ENCODE measurements around the gene OBSL1.

OBSL1 gene

DNA sequence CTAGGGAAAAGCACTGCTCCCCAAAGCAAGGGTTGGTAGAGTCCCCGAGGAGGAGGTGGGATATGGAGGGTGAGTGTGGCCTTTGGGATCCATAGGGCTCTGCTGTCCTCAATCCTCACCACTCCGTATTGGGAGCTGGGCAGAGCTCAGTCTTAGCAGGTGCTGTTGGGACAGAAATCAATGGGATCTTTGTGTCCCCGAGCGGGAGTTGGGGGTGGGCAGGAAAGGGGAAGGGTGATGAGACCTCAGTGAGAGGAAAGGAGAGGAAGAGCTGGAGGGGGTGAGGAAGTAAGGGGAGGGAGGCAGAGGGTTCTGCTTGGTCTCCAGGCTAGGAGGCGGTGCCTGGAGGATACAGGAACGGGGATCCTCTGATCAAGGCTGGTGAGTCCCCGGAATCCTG is 54.5 kb downstream of the OBSL1 start:
- in situ Hi-C loops (cut with HindIII; ENCODE audit: low sequenced_read_pairs) = no loop called here

DNA sequence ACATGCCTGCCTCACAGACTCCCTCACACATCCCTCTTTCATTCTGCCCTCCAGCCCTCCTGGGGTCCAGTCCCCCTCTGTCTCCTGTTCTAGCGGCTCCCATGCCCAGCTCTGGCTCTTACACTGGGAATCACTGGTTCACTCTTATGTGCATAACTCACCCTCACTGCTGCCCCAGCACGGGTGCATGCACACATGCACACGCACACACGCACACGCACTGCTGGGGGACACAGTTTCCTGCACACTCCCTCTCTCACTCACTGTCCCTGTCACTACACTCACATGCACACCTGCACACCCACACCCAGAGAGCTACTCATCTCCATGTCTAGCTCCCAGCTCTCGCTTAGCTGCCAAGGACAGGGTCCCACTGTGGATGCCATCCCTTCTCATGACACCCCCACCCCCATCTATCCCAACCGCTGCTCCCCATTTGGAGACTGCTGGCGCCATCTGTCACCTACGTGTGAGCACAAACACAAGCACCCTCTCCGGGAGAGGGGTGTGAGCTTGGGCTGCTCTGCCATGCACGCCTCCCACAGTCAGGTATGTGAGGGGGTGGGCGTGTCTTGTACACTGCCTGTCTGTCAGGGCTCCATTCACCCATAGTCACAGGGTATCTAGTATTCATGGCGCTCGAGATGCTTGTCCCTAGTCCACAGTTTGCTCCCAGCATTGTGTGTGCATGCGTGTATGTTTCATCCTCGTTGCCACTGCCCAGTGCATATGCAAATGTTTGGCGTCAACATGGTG is 55.3 kb downstream of the OBSL1 start:
- in situ Hi-C loops (cut with HindIII; ENCODE audit: low sequenced_read_pairs) = no loop called here

DNA sequence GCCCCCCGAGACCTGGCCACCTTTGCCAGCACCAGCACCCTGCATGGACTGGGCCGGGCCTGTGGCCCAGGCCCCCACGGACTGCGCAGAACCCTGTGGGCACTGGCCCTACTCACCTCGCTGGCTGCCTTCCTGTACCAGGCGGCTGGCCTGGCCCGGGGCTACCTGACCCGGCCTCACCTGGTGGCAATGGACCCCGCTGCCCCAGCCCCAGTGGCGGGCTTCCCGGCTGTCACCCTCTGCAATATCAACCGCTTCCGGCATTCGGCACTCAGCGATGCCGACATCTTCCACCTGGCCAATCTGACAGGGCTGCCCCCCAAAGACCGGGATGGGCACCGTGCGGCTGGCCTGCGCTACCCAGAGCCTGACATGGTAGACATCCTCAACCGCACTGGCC is 56.5 kb downstream of the OBSL1 start:
- in situ Hi-C loops (cut with HindIII; ENCODE audit: low sequenced_read_pairs) = no loop called here

DNA sequence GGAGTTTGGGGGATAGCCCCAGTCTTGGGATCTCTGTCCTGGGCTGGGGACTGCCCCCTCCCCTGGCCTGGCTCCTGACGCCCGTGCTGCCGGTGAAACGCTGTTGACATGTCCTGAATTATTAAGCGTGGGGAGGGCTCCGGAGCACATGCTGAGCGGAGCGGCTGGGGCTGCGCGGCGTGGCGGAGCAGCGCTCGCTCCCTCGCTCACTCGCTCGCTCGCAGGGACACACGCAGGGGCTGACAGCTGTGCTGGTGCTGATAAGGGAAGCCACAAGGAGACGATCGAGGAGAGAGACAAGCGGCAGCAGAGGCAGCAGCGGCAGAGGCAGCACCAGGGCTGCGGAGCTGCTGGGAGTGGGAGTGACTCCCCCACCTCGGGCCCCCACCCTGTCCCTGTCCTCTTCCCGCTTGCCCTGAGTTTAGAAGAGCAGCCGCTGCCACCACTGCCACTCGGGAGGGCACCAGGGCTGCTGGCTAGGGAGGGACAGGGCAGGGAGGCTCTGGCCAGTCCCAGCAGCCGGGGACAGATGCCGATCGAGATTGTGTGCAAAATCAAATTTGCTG is 57.1 kb downstream of the OBSL1 start, which contains the start of gene ASIC4:
Gene ASIC4 (plus strand): TSS at position 287 of the 566 bp plus-strand sequence. CDS start 243 bp downstream, at position 530.
- in situ Hi-C loops (cut with HindIII; ENCODE audit: low sequenced_read_pairs) = no loop called here

DNA sequence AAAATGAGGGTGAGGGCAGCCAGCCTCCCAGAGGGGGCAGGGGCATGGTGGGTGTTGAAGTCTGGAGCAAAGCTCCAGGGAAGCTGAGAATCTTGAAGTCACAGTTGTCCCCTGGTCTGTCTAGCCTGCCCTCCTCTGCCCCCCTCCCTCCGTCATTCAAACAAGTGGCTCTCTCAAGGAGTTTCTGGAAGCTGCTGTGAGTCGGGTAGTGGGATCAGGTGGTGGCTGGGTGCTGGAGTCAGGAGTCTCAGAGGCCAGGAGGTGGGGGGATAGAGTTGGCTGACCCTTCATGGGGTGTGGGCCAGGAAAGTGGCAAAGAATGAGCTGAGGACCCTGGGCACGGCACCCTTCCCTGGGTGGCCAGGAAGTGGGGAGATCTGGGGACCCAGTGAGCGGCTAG is 57.6 kb downstream of the OBSL1 start:
- in situ Hi-C loops (cut with HindIII; ENCODE audit: low sequenced_read_pairs) = no loop called here

DNA sequence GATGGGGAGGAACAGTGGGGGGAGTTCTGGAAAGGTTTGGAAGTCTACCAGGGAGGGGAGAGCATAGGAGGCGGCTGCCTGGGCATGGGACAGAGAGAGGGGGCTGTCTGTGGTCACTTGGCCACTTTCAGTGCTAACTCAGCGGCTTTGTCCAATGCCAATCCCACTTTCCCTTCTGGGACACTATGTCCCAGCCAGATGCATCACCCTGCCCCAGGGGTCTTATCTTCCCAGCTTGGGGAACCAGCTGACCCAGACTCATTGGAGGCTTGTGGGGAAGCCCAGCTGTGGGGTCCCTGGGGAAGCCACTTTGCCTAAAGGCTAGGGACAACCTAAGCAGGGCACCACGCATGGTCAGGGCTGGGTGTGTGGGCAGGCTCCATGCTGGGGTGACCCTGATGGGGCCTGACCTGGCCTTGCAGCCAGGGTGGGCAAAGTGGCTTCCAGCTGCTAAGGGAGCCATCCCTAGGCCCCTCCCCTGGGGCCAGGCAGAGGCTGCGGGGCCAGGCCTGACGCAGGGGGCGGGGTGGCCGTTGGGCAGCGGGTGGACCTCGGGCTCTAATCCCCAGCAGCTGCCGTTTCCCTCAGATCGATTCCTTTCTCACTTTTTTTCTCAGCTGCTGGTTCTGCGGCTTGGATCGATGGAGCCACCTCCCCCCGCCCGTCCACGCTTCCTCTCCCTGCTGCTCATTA is 58.7 kb downstream of the OBSL1 start:
- in situ Hi-C loops (cut with HindIII; ENCODE audit: low sequenced_read_pairs) = no loop called here

DNA sequence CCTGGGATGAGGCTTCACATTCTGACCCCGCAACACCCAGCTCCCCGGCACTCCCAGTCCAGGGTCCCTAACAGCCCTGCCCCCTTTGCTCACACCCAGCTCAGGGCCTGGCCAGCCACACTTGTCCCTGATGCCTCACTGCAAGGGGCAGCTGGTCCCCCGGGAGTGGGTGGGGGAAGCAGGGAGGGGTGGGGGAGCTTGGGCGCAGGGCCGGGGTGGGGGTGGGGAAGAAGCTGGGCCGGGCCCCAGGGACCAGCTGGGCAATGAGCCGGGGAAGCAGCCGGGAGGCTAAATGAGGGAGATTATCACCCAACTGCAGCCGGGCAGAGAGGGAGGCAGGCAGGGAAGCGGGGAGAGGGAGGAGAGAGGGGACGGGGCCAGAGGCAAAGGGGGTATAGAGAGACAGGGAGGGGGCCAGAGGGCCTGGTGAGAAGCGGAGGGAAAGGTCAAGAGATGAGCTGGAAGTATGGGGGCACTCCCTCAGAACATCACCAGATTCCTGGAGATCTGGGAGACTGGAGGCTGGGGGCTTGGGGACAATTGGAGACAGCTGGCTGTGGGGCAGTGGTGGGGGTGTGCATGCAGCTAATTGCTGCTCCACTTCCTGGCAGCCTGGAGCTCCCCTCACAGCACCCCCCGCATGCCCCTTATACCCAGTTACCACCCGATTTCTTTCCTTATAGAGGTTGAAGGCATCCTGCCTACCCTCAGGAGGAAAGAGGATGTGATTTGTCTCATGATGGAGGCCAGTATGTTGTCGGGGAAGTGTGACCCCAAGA is 59.6 kb downstream of the OBSL1 start:
- in situ Hi-C loops (cut with HindIII; ENCODE audit: low sequenced_read_pairs) = no loop called here

DNA sequence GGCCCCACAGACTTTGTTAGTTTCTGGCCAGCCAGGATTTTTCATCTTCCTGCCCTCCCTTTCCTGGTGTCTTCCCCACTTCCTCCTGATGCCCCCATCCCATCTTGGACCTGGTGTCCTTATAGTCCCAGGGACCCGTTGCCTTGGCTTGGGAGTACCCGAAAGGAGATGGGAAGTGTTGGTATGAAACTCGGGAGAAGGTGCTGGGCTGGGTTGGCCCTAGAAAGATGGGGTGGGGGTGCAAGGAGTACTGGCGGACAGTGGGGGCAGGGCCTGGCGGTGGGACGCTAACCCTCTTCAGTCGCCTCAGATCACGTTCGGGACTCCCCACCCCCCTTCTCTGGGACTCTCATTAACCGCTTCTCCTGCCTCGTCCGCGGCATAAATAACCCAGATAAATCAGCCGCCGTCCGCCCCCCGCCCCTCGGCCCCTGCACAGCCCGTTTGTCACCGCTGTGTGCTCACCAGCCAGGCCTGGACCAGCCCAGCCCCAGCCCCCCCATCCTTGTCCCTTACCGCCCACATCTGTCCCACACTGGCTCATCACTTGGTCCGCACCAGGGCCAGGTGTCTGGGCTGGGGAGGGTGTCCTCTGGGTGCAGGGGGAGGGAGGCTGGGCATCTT is 60.7 kb downstream of the OBSL1 start:
- in situ Hi-C loops (cut with HindIII; ENCODE audit: low sequenced_read_pairs) = no loop called here

DNA sequence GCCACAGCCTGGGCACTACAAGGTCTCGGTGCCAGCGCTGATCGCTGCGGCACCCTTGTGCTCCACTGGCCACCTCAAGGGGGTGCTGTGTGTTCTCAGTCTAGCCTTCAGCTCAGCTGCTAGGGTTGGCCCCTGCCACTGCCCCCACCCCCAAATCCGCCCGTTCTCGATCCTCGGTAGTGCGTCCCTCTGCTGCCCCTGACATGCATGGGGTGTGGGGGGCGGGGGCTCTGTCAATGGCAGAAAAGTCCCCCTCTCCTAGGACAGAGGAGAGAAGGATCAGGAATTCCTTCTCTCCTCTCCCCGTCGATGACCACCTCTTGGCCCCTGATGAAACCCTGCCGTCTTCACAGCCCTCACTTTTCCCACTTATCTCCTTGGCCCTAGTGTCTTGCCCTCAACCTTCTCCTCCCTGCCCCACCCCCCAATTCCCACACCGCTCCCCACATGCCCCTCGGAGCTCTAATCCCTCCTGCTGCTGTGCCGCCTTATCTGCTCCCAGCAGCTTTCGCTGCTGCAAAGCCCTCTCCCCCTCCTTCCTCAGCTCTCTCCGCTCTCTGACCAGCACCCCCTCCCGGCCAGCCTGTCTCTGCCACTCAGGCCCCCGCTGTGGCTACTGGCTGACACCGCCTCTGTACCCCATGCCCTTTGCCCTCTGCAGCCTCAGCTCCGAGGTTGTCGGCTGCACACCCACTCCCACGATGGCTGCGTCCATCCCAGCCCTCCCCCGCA is 61.4 kb downstream of the OBSL1 start:
- in situ Hi-C loops (cut with HindIII; ENCODE audit: low sequenced_read_pairs) = no loop called here

DNA sequence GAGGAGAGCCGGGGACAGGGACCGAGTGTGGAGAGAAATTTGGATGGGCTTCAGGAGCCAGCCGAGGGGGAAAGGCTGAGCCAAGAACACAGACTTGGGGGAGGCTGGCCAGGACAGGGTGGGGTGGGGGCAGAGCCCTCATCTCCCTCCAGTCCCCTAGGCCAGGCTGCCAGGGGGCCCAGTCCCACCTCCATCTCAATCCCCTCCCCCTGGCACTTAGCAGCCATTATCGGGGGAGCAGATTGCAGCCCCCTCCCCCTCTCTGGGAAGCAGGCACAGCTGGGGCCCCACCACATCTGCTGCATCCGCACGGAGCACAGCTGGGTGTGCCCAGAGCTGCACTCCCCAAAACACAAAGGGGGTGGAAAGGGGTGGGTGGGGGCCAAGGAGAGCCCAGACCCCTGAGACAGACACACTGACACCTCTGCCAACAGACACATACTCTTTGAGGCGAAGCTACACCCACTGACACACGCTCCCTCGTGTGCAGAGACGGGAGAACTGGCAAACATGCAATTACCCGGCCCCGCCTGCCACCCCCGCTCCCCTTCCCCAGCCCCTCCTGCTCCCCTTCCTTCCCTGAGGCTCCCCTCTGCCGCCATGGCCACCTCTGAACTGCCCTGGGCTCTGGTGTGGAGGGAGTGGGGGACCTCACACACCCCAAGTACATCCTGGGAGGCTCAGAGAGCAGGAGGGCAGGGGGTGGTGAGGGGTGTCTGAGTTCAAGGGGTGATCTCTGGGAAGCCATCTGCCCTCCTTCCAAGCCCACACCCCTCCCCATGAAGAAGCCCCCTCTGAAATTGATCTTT is 62.2 kb downstream of the OBSL1 start:
- in situ Hi-C loops (cut with HindIII; ENCODE audit: low sequenced_read_pairs) = no loop called here

DNA sequence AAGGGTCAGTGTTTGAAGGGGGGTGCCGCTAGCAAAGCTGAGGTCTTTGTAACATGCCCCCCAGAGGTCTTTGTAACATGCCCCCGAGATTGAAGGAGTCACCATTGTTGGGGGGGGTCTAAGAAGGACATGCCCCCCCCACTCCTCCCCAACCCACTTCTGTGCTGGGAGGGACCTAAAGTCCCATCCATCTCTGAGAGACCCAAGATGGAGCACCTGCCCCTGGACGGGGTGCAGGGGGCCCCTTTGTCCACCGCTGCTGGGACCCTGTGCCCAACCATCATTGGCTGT is 63.0 kb downstream of the OBSL1 start:
- in situ Hi-C loops (cut with HindIII; ENCODE audit: low sequenced_read_pairs) = no loop called here

DNA sequence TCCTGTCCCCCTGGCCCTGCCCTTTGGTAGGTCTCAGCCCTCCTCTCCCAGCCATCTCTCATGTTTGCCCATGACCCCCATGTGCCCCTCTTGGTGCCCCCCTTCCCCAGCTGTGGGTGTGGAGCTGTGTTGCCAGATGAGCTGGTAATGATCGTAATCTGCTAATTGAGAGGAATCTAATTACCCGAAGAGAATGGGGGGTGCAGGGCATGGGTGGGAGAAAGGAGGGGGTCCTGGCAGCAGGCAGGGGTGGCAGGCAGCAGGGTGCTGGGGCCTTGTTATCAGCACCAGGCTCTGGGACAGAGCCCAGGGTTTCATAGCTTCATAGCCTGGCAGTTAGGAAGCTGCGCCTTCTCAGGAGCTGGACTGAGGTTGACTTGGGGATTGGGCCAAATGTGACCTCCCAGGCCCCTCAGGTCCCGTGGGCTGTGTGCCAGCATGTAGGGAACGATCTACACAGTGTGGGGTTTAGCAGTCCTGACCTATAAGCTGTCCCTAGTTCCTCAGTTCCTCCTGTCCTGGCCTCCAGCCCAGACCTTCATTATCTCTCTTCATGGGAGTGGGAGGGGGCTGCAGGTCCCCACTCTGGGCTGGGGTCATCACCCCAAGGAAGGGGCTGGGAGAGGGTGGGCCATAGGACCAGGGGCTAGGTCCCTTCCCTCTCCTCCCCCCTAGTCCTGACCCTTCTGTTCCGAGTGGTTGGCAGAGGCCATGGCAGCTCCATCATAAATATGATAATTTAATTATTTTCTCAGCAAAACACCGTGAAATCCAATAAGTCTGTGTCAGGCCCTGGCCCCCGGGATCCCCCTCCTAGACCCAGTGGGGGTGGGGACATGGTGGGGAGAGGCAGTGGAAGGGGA is 63.5 kb downstream of the OBSL1 start:
- in situ Hi-C loops (cut with HindIII; ENCODE audit: low sequenced_read_pairs) = no loop called here

DNA sequence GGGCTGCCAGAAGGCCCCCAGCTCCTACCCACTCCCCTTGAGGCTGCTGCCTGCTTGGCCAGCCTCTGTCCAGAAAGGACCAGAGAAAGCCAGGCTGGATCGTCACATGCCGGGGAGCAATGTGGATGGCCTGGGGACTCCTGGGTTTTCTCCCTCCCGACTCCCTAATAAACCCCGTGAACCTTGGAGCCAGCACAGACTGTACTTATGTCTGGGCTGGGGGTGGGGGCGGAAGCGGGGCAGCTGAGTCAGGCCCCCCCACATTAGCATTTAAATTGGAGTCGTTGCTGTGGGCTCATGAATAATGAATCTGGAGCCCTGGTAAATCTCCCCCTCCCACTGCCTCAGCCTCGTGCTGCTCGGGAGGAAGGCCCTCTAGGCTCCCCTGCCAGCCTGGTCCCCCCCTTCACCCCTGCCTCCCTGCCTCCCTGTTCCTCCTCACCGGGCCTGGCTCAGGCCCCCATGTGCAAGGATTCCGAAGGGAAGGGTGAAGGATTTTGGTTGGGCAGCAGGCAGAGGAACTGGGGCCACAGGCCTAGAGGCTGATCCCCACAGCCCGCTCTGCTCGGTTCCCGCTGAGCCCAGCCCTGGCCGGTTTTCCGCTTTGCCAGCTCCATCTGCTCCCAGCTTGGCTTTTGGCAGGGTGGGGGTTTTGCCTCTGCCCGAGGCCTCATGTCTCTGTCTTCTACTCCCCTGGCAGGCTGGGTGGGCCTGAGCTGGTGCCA is 64.4 kb downstream of the OBSL1 start:
- in situ Hi-C loops (cut with HindIII; ENCODE audit: low sequenced_read_pairs) = no loop called here

DNA sequence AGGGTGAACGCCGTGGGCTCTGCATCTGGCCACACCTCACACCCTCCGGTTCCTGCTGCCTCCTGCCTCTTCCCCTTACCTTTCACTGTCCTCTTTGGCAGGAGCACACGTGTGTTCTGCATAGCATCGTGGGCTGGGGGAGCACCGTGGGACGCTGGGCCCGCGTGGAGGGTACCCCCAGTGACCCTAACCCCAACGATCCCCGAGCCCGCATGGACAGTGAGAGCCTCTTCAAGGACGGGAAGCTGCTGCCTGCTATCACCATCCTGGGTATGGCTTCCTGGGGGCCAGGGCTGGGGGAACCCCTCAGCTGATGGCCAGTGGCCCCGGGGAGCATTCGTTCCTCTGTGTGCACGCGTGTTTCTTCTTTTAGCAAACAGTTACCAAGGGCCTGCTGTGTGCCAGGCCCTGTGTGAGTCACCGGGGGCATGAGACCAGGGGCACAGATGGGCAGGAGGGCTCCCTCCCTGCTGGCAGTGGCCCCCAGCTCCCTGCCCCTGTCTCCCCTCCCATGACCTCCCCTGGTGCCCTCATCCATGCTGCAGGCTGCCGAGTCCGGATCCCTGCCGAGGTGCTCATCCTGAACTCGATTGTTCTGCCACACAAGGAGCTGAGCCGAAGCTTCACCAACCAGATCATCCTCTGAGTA is 65.1 kb downstream of the OBSL1 start:
- in situ Hi-C loops (cut with HindIII; ENCODE audit: low sequenced_read_pairs) = no loop called here

DNA sequence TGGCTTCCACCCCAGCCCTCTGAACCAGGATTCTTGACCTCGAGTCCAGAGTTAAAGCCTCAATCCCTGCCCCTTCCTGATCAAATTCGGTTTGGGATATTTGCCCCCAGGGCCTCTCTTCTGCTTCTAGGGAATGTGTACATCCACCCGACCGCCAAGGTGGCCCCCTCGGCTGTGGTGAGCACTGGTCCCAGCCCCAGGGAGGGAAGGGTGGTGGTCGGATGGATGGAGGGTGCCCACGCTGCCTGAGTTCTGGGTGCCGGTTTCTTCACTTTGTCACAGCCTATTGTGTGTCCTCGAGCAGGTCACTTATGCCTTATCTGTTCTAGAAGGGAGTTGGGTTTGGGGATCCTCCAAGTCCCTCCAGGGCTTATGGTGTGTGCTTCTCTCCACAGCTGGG is 65.8 kb downstream of the OBSL1 start:
- in situ Hi-C loops (cut with HindIII; ENCODE audit: low sequenced_read_pairs) = no loop called here

DNA sequence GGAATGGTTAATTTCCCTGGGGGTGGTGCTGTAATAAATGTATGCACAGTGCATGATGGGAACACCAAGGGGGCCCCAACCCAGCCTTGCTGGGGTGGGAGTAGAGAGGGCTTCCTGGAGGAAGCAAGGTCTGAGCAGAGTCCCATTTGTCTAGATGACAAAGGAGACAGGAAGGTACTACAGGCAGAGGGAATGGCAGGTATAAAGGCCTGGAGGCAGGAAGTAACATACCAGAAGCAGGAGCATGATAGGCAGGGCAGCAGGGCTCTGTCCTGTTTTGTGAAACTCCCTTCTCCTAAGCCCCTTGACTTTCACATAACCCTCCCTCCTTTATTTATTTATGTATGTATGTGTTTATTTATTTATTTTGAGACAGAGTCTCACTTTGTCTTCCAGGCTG is 68.7 kb downstream of the OBSL1 start:
- in situ Hi-C loops (cut with HindIII; ENCODE audit: low sequenced_read_pairs) = no loop called here

DNA sequence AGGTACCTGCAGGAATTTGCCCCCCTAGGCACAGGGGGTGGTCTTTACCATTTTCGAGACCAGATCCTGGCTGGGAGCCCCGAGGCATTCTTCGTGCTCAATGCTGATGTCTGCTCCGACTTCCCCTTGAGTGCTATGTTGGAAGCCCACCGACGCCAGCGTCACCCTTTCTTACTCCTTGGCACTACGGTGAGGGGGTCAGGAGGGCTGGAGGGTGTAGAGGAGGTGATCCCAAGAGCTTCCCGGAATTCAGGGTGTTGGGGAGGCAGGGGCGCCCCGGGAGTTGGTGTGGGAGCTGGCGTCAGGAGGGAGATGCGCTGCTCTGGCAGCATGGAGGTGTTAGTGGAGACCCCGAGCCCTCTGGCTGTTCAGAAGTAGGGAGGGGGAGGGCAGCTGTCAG is 69.5 kb downstream of the OBSL1 start:
- in situ Hi-C loops (cut with HindIII; ENCODE audit: low sequenced_read_pairs) = no loop called here

All from DLD1 (cell line).